SH-SY5Y (cell line): ENCODE measurements around the gene MEAK7.

Source experiments
- GATA2 ChIP-seq: IDR thresholded peaks from 2 replicates; pipeline ENCODE4 v1.6.1; 2011; ENCODE audit warnings: mild to moderate bottlenecking, low read depth, low read length
- GATA3 ChIP-seq: IDR thresholded peaks from 2 replicates; pipeline ENCODE4 v1.6.1; 2011; ENCODE audit warnings: low read depth, mild to moderate bottlenecking, low read length, moderate library complexity

GRCh38 chr16:84495506-84495905 lies 9.0 kb downstream of the MEAK7 start:
- no peak for TF ChIP-seq GATA3
- no peak for TF ChIP-seq GATA2
